HL-60 (cell line): ENCODE data around the gene CLRN3.

ENCODE experiments used
- DNase-seq, 2 experiments: peaks; one replicate each; pipeline ENCODE4 v3.0.0-alpha.2; 2010 to 2020; ENCODE audit warnings: low read depth in 1 of 2, low spot score in 1 of 2
- H3K27ac ChIP-seq: fragments of 250-450 bp; sonication (Bioruptor Pico); replicated peaks from 2 replicates; pipeline ENCODE4 v1.5.1; 2020; ENCODE audit warnings: mild to moderate bottlenecking, moderate library complexity
- H3K27me3 ChIP-seq: fragments of 250-450 bp; sonication (Bioruptor Pico); 2 replicates; pipeline ENCODE4 v1.5.1; 2021; ENCODE audit warnings: mild to moderate bottlenecking, moderate library complexity; ENCODE audit not compliant: insufficient read depth, poor library complexity, severe bottlenecking
- H3K4me3 ChIP-seq: replicated peaks from 2 replicates; pipeline ENCODE4 v1.5.1; 2011; ENCODE audit warnings: mild to moderate bottlenecking, control low read depth, low read length; ENCODE audit not compliant: insufficient read depth
- CTCF ChIP-seq: IDR thresholded peaks from one replicate; pipeline ENCODE4 v1.5.1; 2011; ENCODE audit warnings: low read length, control low read depth, inconsistent platforms; ENCODE audit not compliant: insufficient read depth
- GABPA ChIP-seq: IDR thresholded peaks from 2 replicates; pipeline ENCODE4 v1.6.1; 2012; ENCODE audit warnings: low read depth
- POLR2AphosphoS5 ChIP-seq: IDR thresholded peaks from 2 replicates; pipeline ENCODE4 v1.6.1; 2012; ENCODE audit warnings: low read depth
- SPI1 ChIP-seq: IDR thresholded peaks from 2 replicates; pipeline ENCODE4 v1.6.1; 2012; ENCODE audit warnings: low read depth, mild to moderate bottlenecking, borderline replicate concordance
- TF ChIP-seq, protein P1 (sequence below): IDR thresholded peaks from 2 replicates; pipeline ENCODE4 v1.6.1; 2012; ENCODE audit warnings: low read depth; ENCODE audit not compliant: insufficient replicate concordance

The CLRN3 gene

GRCh38 chr10:127899766-127900387 is 7.1 kb upstream of the CLRN3 start:
- peak in 1 of 2 experiments; percentile 68 for DNase-seq
- TF ChIP-seq, protein P1, sequence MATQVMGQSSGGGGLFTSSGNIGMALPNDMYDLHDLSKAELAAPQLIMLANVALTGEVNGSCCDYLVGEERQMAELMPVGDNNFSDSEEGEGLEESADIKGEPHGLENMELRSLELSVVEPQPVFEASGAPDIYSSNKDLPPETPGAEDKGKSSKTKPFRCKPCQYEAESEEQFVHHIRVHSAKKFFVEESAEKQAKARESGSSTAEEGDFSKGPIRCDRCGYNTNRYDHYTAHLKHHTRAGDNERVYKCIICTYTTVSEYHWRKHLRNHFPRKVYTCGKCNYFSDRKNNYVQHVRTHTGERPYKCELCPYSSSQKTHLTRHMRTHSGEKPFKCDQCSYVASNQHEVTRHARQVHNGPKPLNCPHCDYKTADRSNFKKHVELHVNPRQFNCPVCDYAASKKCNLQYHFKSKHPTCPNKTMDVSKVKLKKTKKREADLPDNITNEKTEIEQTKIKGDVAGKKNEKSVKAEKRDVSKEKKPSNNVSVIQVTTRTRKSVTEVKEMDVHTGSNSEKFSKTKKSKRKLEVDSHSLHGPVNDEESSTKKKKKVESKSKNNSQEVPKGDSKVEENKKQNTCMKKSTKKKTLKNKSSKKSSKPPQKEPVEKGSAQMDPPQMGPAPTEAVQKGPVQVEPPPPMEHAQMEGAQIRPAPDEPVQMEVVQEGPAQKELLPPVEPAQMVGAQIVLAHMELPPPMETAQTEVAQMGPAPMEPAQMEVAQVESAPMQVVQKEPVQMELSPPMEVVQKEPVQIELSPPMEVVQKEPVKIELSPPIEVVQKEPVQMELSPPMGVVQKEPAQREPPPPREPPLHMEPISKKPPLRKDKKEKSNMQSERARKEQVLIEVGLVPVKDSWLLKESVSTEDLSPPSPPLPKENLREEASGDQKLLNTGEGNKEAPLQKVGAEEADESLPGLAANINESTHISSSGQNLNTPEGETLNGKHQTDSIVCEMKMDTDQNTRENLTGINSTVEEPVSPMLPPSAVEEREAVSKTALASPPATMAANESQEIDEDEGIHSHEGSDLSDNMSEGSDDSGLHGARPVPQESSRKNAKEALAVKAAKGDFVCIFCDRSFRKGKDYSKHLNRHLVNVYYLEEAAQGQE: no peak
- TF ChIP-seq GABPA: no peak
- no peak for TF ChIP-seq CTCF
- TF ChIP-seq POLR2AphosphoS5: no peak
- no peak for TF ChIP-seq SPI1
- no peak overlapping the region for H3K4me3 ChIP-seq
- H3K27ac ChIP-seq: no peak overlapping the region
- H3K27me3 ChIP-seq: no peaks in the 10 kb centered on the region

DNA sequence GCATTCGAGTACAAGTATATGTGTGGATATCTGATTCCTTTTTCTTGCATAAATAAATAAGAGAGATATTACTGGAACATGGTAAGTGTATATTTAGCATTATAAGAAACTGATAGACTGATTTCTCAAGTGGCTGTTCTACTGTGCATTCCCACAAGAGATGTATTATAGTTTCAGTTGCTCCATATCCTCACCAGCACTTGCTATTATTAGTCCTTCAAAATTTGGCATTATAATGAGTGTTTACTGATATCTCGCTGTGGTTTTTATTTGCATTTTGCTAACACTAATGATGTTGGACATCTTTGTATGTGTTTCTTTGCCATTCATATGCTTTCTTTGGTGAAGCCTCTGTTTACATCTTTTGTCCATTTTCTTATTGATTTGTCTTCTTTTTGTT is 4.4 kb upstream of the CLRN3 start:
- H3K27ac ChIP-seq: no peak overlapping the region
- no peaks in the 10 kb centered on the region for H3K27me3 ChIP-seq
- TF ChIP-seq POLR2AphosphoS5 (no peak), SPI1 (no peak), GABPA (no peak), CTCF (no peak)
- TF ChIP-seq, protein P1: no peak
- H3K4me3 ChIP-seq: no peak overlapping the region
- no peak for DNase-seq

GRCh38 chr10:127896590-127896989 is 3.8 kb upstream of the CLRN3 start:
- TF ChIP-seq CTCF (no peak), GABPA (no peak), SPI1 (no peak), POLR2AphosphoS5 (no peak)
- TF ChIP-seq, protein P1: no peak
- Histone ChIP-seq H3K27ac (no peak overlapping the region), H3K4me3 (no peak overlapping the region), H3K27me3 (no peaks in the 10 kb centered on the region)
- no peak for DNase-seq
